ENCODE measurements around the gene CSRNP3. TPM values are rescaled to one million over a fixed set of nuclear protein-coding genes. Genes with fewer than 3 reads are reported as not detected.

The CSRNP3 gene
- total RNA-seq, 3 donors from 2014 or later (not counting 1 experiment from before 2014, with no cell fraction given), result not detected

- no peaks in the 10 kb centered on the region for H3K4me1 Mint-ChIP-seq
- no peaks in the 10 kb centered on the region for H3K9me3 ChIP-seq (ENCODE audit: control insufficient read depth, insufficient read depth, low read length)
- no peaks in the 10 kb centered on the region for H3K27me3 ChIP-seq (ENCODE audit: control insufficient read depth, insufficient read depth, low read length)
- no peak overlapping the region for H3K4me3 Mint-ChIP-seq
- intact Hi-C loops (cut with micrococcal nuclease), result no loop called here
- ATAC-seq, result no peak
- H3K27ac Mint-ChIP-seq, result no peak overlapping the region
- no peaks in the 10 kb centered on the region for H3K4me1 ChIP-seq (ENCODE audit: control insufficient read depth, insufficient read depth, low read length)
- no peaks in the 10 kb centered on the region for H3K36me3 Mint-ChIP-seq
- 100% methylated on average over 1 of the region's 1 CpG for WGBS (ENCODE audit: insufficient coverage)
- TF ChIP-seq CTCF (IDR thresholded peaks at IDR 0.05), result no peak
- peaks cover 3 to 12% of the 10 kb centered on the region in 2 donors for H3K27me3 Mint-ChIP-seq (ENCODE audit: low read depth in 2 of 2)
- no peaks in the 10 kb centered on the region for H3K36me3 ChIP-seq (ENCODE audit: control insufficient read depth, insufficient read depth, low read length)
- no peak for DNase-seq
- H3K4me3 ChIP-seq (ENCODE audit: low read length), result no peak overlapping the region
- no peaks in the 10 kb centered on the region for H3K9me3 Mint-ChIP-seq
- H3K27ac ChIP-seq (ENCODE audit: low read length), result no peak overlapping the region
Measured at GRCh38 chr2:165681841-165682240, 212.3 kb downstream of the CSRNP3 start.

- Histone ChIP-seq H3K36me3 (ENCODE audit: control insufficient read depth, insufficient read depth, low read length) (no peaks in the 10 kb centered on the region), H3K4me3 (ENCODE audit: low read length) (no peak overlapping the region), H3K4me1 (ENCODE audit: control insufficient read depth, insufficient read depth, low read length) (no peaks in the 10 kb centered on the region), H3K27ac (ENCODE audit: low read length) (no peak overlapping the region), H3K27me3 (ENCODE audit: control insufficient read depth, insufficient read depth, low read length) (no peaks in the 10 kb centered on the region), H3K9me3 (ENCODE audit: control insufficient read depth, insufficient read depth, low read length) (no peaks in the 10 kb centered on the region)
- Mint-ChIP-seq H3K36me3 (no peaks in the 10 kb centered on the region), H3K4me3 (no peak overlapping the region), H3K27me3 (ENCODE audit: low read depth in 2 of 2) (peaks cover 3 to 12% of the 10 kb centered on the region in 2 donors), H3K9me3 (no peaks in the 10 kb centered on the region), H3K4me1 (no peaks in the 10 kb centered on the region), H3K27ac (no peak overlapping the region)
- no peak for ATAC-seq
- DNase-seq, result no peak
- WGBS (ENCODE audit: insufficient coverage), result 87% methylated on average over 1 of the region's 1 CpG
- intact Hi-C loops (cut with micrococcal nuclease), result no loop called here
- TF ChIP-seq CTCF (IDR thresholded peaks at IDR 0.05), result no peak
Measured at GRCh38 chr2:165682546-165682945, 213.0 kb downstream of the CSRNP3 start.

GRCh38 chr2:165686800-165687199 lies 217.3 kb downstream of the CSRNP3 start:
- 97% methylated on average over 2 of the region's 2 CpGs for WGBS (ENCODE audit: insufficient coverage)
- Mint-ChIP-seq H3K27ac (no peak overlapping the region), H3K4me1 (no peaks in the 10 kb centered on the region), H3K9me3 (no peaks in the 10 kb centered on the region), H3K27me3 (ENCODE audit: low read depth in 2 of 2) (peaks cover 3 to 12% of the 10 kb centered on the region in 2 donors), H3K36me3 (no peaks in the 10 kb centered on the region), H3K4me3 (no peak overlapping the region)
- no peak for DNase-seq
- no peaks in the 10 kb centered on the region for H3K4me1 ChIP-seq (ENCODE audit: control insufficient read depth, insufficient read depth, low read length)
- TF ChIP-seq CTCF (IDR thresholded peaks at IDR 0.05), result no peak
- no peaks in the 10 kb centered on the region for H3K36me3 ChIP-seq (ENCODE audit: control insufficient read depth, insufficient read depth, low read length)
- no peak for ATAC-seq
- H3K4me3 ChIP-seq (ENCODE audit: low read length), result no peak overlapping the region
- intact Hi-C loops (cut with micrococcal nuclease), result no loop called here
- no peak overlapping the region for H3K27ac ChIP-seq (ENCODE audit: low read length)
- H3K9me3 ChIP-seq (ENCODE audit: control insufficient read depth, insufficient read depth, low read length), result no peaks in the 10 kb centered on the region
- H3K27me3 ChIP-seq (ENCODE audit: control insufficient read depth, insufficient read depth, low read length), result peaks cover 2% of the 10 kb centered on the region

GRCh38 chr2:165687426-165688002 lies 218.0 kb downstream of the CSRNP3 start:
- no peak for TF ChIP-seq CTCF (IDR thresholded peaks at IDR 0.05)
- Mint-ChIP-seq H3K27ac (no peak overlapping the region), H3K4me1 (no peaks in the 10 kb centered on the region), H3K27me3 (ENCODE audit: low read depth in 2 of 2) (peaks cover 3 to 12% of the 10 kb centered on the region in 2 donors), H3K36me3 (no peaks in the 10 kb centered on the region), H3K4me3 (no peak overlapping the region), H3K9me3 (no peaks in the 10 kb centered on the region)
- Histone ChIP-seq H3K27ac (ENCODE audit: low read length) (no peak overlapping the region), H3K4me1 (ENCODE audit: control insufficient read depth, insufficient read depth, low read length) (no peaks in the 10 kb centered on the region), H3K4me3 (ENCODE audit: low read length) (no peak overlapping the region), H3K9me3 (ENCODE audit: control insufficient read depth, insufficient read depth, low read length) (no peaks in the 10 kb centered on the region), H3K36me3 (ENCODE audit: control insufficient read depth, insufficient read depth, low read length) (no peaks in the 10 kb centered on the region), H3K27me3 (ENCODE audit: control insufficient read depth, insufficient read depth, low read length) (peaks cover 2% of the 10 kb centered on the region)
- ATAC-seq, result no peak
- WGBS (ENCODE audit: insufficient coverage), result 71% methylated on average over 4 of the region's 4 CpGs
- DNase-seq, result no peak
- intact Hi-C loops (cut with micrococcal nuclease), result no loop called here
